GM19324 (cell line): ENCODE measurements around the gene PXDN.

ENCODE experiments used
- ATAC-seq: cut with Tn5 transposase; IDR thresholded peaks from one replicate; pipeline ENCODE4 v1.9.1; 2021; ENCODE audit warnings: mild to moderate bottlenecking, moderate library complexity; ENCODE audit not compliant: unreplicated experiment, low FRiP score

The PXDN gene

GRCh38 chr2:1590596-1591460 is 153.5 kb downstream of the PXDN start:
- ATAC-seq: no peak

- no peak for ATAC-seq
Measured at GRCh38 chr2:1588978-1589621, 155.2 kb downstream of the PXDN start.

DNA sequence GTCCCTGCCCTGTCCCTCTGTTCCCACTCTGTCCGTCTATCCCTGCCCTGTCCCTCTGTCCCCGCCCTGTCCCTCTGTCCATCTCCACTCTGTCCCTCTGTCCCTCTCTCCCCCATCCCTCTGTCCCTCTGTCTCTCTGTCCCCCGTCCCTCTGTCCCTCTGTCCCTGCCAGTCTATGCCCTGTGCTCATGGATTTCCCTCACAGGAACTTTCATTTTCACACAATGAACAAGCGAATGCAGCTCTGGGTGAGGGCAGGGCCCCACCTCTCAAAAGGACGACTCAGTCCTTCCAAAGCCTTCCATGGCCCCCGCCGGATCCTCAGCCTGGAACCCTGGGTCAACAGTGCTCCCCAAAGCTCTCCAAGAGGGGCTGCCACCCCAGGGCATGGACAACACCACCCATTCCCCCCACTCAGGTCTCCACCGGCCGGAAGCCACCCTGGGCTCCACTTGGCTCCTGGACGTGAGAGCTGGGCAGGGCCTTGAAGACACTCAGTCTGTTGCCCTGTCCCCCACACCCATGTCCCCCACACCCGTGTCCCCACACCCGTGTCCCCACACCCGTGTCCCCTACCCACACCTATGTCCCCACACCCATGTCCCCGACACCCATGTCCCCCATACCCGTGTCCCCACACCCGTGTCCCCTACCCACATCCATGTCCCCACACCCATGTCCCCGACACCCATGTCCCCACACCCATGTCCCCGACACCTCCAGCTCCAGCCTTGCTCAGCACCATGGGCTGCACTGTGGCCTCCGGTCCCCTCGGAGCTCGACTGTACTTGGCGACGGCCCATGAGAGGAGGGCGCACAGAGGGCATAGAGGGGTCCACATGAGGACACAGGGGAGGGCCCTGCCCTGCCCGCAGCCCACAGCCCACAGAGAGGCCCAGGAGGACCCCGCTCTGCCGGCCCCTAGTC is 156.0 kb downstream of the PXDN start:
- no peak for ATAC-seq

GRCh38 chr2:1586923-1587840 is 157.1 kb downstream of the PXDN start:
- no peak for ATAC-seq

DNA sequence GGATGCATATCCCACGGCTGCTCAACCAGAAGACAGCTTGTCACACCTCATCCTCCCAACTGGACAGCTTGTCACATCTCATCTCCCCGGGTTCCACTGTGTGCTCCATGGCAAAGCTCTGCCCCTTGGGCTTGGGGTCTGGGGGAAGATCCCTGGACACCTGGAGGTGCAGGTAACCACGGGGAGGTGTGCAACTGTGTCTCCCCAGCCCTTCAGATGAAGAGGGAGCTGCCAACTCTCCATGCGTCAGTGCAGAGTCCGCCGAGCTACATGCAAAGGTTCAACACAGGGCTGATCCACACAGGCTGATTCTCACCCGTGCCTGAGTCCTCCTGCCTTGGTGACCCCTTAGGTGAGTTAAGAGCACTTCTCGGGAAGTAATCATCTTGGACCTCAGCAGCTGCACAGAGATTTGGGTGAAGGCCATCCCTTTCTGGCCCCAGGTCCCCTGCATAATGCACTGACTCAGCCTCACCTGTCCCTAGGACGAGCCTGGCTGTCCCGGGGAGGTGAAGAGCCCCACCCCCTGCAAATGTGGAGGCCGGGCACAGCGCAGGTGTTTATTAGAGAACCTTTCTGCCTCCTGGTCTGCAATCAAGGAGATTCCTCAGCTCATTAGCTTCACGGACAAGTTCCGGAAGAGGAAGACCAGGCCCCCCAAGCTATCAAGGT is 157.9 kb downstream of the PXDN start:
- no peak for ATAC-seq

DNA sequence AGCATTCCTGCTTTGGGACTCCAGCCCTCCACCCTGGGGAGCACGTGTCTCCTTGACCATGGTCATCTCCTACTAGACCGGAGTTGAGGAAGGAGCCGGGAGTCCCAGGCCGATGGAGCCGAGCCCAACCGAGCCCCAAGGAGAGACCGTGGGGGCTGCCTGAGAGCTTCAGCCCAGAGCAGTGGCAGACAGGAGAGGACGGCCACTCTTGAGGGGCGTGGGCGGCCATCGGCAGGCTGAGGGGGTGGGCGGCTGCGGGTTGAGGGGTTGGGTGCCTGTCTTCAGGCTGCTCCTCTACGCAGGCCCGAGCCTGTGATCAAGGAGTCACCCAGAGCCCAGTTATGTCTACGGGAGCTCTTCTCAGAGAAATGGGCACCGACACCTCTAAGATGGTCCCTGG is 158.7 kb downstream of the PXDN start:
- ATAC-seq: no peak

- ATAC-seq: no peak
Measured at GRCh38 chr2:1584691-1585485, 159.4 kb downstream of the PXDN start.

DNA sequence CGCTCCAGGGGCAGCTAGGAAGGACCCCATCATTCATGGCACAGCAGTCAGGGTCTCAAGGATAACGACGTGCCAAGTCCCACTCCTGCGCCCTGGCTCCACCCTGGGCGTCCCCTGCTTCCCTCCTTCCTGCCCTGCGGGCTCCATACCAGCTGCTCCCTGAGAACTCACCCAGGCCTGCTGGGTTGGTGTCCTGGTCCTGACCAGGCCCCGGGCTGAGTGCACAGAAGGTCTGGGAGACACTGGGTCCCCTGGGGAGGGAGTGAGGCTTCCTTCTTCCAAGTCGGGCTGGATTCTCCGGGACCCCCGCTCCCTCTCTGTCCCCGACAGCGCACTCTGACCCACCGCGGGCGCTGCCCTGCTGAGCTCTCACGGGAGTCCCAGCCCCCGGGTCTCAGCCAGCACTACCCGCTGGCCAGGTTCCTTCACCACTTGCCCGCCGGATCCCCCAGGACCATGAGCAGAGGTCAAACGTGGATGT is 160.2 kb downstream of the PXDN start:
- ATAC-seq: no peak

- no peak for ATAC-seq
Measured at GRCh38 chr2:1582891-1583341, 161.4 kb downstream of the PXDN start.

- ATAC-seq: no peak
Measured at GRCh38 chr2:1581965-1582625, 162.2 kb downstream of the PXDN start.
